Tibial artery (tissue), 4 donors: ENCODE data around the gene SLC5A11.
A peak's percentile ranks its signal among the peaks of the same experiment; 100 is the strongest.

Experiments used
- DNase-seq, 2 donors: peaks; one replicate each; pipeline ENCODE4 v3.0.0-alpha.2; 2019
- H3K27ac ChIP-seq, 2 donors: fragments of 200-600 bp; sonication (generic) in 1 of 2; 1 replicate in 1 of 2; 2 replicates in 1 of 2; pipeline ENCODE4 v1.5.1; 2018 to 2019; ENCODE audit warnings: mild to moderate bottlenecking in 1 of 2
- H3K27me3 ChIP-seq, 2 donors: fragments of 200-600 bp; sonication (generic) in 1 of 2; one replicate each; pipeline versions ENCODE4 v1.5.1 to v1.6.0; 2016 to 2019
- H3K36me3 ChIP-seq, 3 donors: fragments of 200-600 bp; sonication (generic) in 2 of 3; one replicate each; pipeline ENCODE4 v1.5.1; 2016 to 2019; ENCODE audit warnings: mild to moderate bottlenecking in 2 of 3
- H3K4me1 ChIP-seq, 4 donors: fragments of 200-600 bp; sonication (generic) in 2 of 4; 1 replicate in 3 of 4; 2 replicates in 1 of 4; pipeline ENCODE4 v1.5.1; 2016 to 2019
- H3K4me3 ChIP-seq, 2 donors: fragments of 200-600 bp; sonication (generic) in 1 of 2; 1 replicate in 1 of 2; 2 replicates in 1 of 2; pipeline ENCODE4 v1.5.1; 2018 to 2019; ENCODE audit warnings: mild to moderate bottlenecking in 2 of 2
- H3K9me3 ChIP-seq, 3 donors: fragments of 200-600 bp; sonication (generic) in 1 of 3; one replicate each; pipeline ENCODE4 v1.5.1; 2016 to 2019
- intact Hi-C: fragments of 100-400 bp; cut with DNase I; formaldehyde crosslinking; loops from one replicate; pipeline ENCODE4 v1.15.0; 2023; ENCODE audit warnings: low total_unique reads
- TF ChIP-seq, protein P1 (sequence below), 2 experiments: fragments of 200-600 bp in 1 of 2; fragments of 450-650 bp in 1 of 2; IDR thresholded peaks; one replicate each; pipeline ENCODE4 v1.5.1; 2017 to 2019; ENCODE audit warnings: antibody characterized with exemption in 2 of 2, mild to moderate bottlenecking in 1 of 2, moderate library complexity in 1 of 2

The SLC5A11 gene

GRCh38 chr16:24929409-24929808 lies 83.6 kb downstream of the SLC5A11 start:
- intact Hi-C loops, result no loop called here
- Histone ChIP-seq H3K27me3 (no peaks in the 10 kb centered on the region), H3K9me3 (no peaks in the 10 kb centered on the region), H3K27ac (no peak overlapping the region), H3K4me1 (no peaks in the 10 kb centered on the region), H3K4me3 (no peak overlapping the region), H3K36me3 (peaks cover 61 to 98% (median 95%) of the 10 kb centered on the region in 3 donors)
- no peak for DNase-seq
- TF ChIP-seq, protein P1, sequence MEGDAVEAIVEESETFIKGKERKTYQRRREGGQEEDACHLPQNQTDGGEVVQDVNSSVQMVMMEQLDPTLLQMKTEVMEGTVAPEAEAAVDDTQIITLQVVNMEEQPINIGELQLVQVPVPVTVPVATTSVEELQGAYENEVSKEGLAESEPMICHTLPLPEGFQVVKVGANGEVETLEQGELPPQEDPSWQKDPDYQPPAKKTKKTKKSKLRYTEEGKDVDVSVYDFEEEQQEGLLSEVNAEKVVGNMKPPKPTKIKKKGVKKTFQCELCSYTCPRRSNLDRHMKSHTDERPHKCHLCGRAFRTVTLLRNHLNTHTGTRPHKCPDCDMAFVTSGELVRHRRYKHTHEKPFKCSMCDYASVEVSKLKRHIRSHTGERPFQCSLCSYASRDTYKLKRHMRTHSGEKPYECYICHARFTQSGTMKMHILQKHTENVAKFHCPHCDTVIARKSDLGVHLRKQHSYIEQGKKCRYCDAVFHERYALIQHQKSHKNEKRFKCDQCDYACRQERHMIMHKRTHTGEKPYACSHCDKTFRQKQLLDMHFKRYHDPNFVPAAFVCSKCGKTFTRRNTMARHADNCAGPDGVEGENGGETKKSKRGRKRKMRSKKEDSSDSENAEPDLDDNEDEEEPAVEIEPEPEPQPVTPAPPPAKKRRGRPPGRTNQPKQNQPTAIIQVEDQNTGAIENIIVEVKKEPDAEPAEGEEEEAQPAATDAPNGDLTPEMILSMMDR (IDR thresholded peaks at IDR 0.05), result no peak

DNA sequence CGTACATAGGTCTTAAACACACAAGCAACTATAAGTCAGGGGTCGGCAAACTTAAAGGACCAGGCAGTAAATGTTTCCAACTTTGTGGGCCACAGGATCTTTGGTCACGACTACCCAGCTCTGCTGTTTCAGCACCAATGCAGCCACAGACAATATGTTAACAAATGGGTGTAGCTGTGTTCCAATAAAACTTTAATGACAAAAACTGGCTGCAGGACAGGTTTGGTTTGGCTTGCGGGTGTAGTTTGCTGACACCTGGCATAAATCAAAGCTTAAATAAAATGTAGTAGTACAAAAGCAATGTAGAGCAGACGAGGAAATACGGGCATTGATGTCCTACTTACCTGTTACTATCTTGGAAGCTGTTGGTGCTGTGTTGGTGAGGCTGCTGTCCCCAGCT lies 84.7 kb downstream of the SLC5A11 start:
- no peaks in the 10 kb centered on the region for H3K4me1 ChIP-seq
- H3K4me3 ChIP-seq, result no peak overlapping the region
- H3K27ac ChIP-seq, result no peak overlapping the region
- intact Hi-C loops, result no loop called here
- TF ChIP-seq, protein P1 (IDR thresholded peaks at IDR 0.05), result no peak
- no peak for DNase-seq
- no peaks in the 10 kb centered on the region for H3K27me3 ChIP-seq
- H3K9me3 ChIP-seq, result no peaks in the 10 kb centered on the region
- peaks cover 61 to 98% (median 95%) of the 10 kb centered on the region in 3 donors for H3K36me3 ChIP-seq

DNA sequence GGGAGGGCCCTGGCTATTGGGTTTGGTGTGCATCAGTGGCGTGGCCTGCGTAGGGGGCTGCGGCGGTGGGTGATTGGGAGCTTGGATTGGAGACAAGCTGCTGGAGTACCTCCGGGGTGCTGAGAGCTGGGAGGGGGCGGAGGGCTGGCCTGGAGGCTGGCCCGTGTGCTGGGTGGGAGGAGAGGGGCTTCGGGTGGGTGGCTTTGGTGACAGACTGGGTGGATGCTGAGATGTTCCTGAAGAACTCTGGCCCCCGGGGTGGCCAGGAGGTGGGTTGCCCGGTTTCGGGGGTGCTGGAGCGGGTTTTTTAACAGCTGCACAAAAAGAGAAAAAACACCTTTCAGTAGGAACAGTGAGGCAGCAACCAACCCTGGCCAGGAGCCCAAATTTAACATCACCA lies 85.3 kb downstream of the SLC5A11 start:
- Histone ChIP-seq H3K36me3 (peaks cover 61 to 97% (median 95%) of the 10 kb centered on the region in 3 donors), H3K27ac (no peak overlapping the region), H3K4me1 (no peaks in the 10 kb centered on the region), H3K27me3 (no peaks in the 10 kb centered on the region), H3K9me3 (no peaks in the 10 kb centered on the region), H3K4me3 (no peak overlapping the region)
- TF ChIP-seq, protein P1 (IDR thresholded peaks at IDR 0.05), result no peak
- intact Hi-C loops, result no loop called here
- DNase-seq, result no peak

DNA sequence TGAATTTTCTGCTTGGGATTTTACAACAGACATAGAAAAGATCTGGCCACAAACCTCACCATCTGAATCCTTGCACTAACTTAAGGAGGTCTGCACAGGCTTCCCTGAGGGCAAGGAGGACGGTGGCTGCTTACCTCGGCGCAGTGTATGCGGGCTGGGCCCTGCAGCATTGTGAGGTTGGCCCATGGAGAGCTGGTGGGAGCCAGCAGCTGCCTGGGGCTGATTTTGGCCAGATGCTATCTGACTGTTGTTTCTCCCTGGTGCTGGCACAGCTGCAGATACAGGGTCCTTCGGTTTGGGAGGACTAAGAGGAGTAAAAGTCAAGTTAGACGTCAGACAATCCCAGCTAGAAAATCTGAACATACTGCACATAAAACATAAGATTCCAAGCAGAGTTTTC lies 89.6 kb downstream of the SLC5A11 start:
- Histone ChIP-seq H3K4me1 (no peaks in the 10 kb centered on the region), H3K27ac (no peak overlapping the region), H3K27me3 (no peaks in the 10 kb centered on the region), H3K36me3 (peaks cover 75 to 94% (median 92%) of the 10 kb centered on the region in 3 donors), H3K9me3 (no peaks in the 10 kb centered on the region), H3K4me3 (no peak overlapping the region)
- no peak for DNase-seq
- TF ChIP-seq, protein P1 (IDR thresholded peaks at IDR 0.05), result no peak
- intact Hi-C loops, result no loop called here

DNA sequence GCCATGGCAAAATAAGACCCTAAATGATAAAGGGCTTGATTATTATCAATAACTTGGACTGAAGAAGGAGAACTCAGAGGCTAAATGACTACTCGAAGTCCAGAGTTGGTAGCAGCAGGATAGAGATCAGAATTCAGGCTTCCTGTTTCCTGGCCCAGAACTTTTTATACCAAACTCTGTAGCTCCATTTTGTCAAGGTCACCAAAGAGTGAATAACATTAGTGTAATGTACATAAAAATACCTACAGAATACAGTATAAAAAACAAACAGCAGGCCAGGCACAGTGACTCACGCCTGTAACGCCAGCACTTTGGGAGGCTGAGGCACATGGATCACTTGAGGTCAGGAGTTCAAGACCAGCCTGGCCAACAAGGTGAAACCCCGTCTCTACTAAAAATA lies 90.4 kb downstream of the SLC5A11 start:
- TF ChIP-seq, protein P1 (IDR thresholded peaks at IDR 0.05), result no peak
- Histone ChIP-seq H3K4me3 (no peak overlapping the region), H3K9me3 (no peaks in the 10 kb centered on the region), H3K27me3 (no peaks in the 10 kb centered on the region), H3K27ac (no peak overlapping the region), H3K4me1 (no peaks in the 10 kb centered on the region), H3K36me3 (peaks cover 75 to 94% (median 92%) of the 10 kb centered on the region in 3 donors)
- no peak for DNase-seq
- intact Hi-C loops, result no loop called here

- H3K27me3 ChIP-seq, result no peaks in the 10 kb centered on the region
- no peaks in the 10 kb centered on the region for H3K4me1 ChIP-seq
- H3K9me3 ChIP-seq, result no peaks in the 10 kb centered on the region
- intact Hi-C loops, result no loop called here
- DNase-seq, result peak in 1 of 2 donors; percentile 17
- no peak overlapping the region for H3K27ac ChIP-seq
- TF ChIP-seq, protein P1 (IDR thresholded peaks at IDR 0.05), result no peak
- peaks cover 75 to 94% (median 93%) of the 10 kb centered on the region in 3 donors for H3K36me3 ChIP-seq
- H3K4me3 ChIP-seq, result no peak overlapping the region
These were observed 93.5 kb downstream of the SLC5A11 start for GRCh38 chr16:24939224-24939623.
